HuH-7.5 (cell line): ENCODE results near the gene TSPAN18.

ENCODE experiments used
- DNase-seq: peaks from one replicate; pipeline ENCODE4 v3.0.0; 2011; ENCODE audit warnings: low spot score

Gene TSPAN18

DNA sequence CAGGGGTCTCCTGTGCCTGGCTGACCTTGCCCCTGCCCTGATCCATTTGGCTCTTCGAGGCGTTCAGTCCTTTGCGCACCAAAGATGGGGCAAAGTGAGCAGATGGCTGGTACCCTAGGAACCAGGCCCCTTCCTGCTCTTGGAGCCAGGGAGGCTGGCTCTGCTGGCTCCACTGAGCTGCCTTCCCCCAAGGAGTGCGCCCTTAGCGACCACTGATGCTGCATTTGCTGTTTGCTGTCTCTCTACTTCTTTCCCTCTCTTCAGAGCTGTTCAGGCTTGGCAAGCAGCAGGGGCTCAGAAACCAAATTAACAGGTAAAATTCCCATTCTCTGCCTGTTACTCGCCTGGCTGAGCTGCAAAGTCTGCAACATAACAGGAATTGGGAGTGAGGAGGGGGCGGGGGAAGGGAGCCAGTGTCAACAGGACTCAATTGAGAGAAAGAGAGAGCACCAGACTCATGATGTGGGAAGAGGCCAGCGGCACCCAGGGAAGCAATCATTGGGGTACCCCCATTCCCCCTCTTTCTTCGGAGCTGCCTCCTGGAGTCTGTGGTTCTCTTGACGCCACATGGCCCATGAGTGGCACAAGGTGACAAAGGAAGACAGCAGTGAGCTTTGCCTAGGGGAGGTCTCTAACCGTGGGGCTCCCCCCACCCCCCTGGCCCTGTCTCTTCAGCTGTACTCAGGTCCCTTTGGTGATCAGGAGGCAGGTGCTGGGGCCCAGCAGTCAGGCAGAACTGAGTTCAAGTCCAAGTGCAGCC is 121.6 kb downstream of the TSPAN18 start:
- no peak for DNase-seq

DNA sequence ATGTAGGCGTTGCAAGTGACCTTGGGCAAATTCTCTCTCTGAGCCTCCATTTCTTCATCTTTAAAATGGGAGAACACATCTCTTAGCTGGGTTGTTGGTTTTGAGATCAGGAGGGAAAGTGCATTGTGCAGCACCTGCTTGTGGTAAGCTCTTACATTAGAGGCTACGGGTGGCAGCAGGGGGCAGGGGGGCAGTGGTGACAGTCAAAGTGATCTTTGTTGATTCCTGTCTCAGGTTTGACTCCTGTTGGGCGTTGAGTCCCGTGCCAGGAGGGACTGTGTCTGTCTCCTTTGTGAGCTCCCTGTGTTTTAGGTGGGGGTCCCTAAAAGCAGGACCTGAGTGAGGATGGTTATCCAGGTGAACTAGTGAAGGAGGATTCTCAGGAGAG is 122.2 kb downstream of the TSPAN18 start:
- no peak for DNase-seq

DNA sequence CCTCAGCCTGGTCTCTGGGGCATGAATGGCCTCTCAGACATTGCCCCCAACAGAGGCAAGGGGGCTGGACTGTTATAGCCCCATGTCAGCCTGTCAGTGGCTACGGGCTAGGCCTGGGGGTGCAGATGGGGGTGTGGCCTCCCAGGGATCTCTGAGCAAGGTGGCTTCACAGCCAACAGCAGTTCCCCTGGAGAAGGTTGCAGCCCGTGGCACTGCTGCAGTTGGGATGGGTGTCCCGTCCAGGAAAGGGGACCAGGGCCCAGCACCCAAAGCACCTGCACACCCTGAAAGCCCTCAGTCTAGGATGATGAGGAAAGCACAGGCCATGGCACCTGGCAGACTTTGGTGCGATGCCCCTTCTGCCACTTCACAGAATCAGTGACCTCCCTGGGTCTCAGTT is 122.7 kb downstream of the TSPAN18 start:
- no peak for DNase-seq

DNA sequence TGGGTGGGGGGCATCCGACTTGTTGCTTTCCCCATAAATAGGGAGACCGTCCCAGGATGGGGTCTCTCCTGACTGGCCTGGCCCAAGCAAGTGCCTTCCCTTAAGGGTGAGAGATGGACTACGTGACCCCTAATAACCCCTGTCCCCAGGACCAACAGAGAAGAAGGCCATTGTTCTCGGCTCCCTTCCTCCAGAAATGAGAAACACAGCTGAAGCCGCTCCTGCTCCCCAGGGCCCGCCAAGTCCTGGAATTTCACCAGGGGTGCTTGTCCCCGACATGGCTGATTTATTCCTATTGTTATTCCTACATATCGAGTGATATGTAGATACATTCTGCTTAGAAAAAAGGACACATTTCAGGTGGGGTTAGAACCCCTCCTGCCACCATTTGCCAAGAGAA is 123.2 kb downstream of the TSPAN18 start:
- no peak for DNase-seq

DNA sequence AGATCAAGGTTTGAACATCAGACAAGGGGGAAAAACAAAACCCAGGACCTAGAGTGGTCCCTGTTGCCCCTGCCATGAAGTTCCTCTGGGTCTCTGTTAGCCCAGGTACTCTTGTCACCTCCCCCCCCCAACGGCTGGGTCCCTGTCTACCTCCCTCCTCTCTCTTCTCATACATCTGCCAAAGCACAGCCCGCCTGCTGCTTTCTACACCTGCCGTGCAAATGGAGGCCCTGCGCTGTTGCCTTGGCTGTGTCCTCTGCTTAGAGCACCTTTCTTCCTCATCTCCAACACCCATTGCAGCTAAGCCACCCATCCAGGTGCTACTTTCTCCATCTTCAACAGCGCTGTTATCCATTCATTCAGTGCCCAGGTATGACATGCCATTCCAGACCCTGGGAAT is 124.7 kb downstream of the TSPAN18 start:
- no peak for DNase-seq

DNA sequence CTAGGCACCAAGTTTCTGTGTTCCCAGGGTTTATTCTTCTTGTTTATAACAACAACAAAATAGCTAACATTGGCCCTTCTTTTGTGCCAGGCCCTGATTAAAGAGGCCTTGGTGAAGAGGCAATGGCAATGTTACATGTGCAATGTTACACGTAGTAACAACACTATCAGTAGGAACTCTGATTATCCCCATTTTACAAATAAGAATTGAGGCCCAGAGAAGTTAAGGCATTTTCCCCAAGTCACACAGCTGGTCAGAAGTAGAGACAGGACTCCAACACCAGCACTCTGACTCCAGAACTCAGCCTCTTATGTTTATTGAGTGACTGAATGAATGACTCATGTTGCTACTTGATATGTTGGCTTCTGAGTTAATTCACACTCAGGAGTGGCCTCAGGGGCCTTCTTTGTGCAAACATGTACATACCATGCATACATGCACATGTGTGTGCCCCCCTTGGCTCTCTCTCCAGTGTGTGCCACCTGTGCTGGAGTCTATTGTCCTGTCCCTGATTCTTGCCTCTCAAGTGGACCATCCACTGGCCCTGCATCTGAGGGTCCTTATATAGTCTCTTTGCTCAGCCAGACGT is 125.5 kb downstream of the TSPAN18 start:
- DNase-seq = no peak

DNA sequence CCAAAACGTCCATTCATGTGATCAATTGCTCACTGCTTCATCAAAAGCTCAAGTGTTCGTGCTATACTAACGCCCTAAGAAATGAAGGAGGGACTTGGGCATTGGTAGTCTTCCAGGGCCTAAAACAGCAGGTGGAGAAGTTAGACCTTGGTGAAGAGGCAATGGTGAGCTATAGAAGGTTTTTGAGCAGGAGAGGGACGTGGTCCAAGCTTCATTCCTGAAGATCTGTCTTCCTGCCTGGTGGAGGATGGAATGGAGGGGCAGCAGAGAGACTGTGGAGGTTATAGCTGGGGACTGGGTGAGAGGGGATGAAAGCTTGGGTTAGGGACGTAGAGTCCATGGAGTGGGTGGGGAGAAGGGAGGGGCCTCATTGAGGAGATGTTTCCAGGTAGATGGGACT is 126.2 kb downstream of the TSPAN18 start:
- no peak for DNase-seq

DNA sequence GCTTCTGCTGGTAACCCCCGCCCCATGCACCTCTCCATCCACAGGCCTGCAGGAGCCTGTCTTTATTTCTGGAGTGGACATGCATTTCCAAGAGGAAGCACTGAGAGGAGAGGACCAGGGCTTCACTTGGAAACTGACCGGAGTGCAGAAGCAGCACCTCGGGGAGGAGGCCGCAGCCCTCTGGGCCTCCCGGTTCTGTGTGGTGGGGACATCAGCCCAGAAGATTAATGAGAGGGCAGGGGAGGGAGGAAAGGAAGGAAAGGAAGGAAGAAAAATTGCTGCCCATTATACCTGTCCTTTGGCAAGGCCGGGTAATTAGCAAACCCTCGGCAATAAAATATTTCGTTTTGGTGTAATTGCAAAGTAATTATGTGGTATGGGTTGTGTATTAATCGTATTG is 126.9 kb downstream of the TSPAN18 start:
- no peak for DNase-seq

DNA sequence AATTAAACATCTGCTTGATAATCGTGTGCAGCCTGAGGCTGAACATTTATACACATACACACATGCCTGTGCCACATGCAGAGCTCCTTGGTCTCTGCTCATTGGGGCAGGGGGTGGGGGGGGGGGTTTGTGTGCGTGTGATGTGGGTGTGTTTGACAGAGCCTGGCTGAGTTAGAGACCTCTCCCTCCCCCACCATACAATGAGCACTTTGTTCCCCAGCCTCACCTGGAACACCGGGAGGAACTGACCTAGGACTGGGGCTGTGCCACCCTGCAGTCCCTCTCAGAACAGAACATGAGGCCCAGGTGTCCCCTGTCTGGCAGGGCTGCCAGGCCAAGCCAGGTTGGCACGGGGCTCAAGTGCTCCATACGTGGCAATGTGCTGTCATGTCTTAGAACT is 127.3 kb downstream of the TSPAN18 start:
- DNase-seq = no peak

DNA sequence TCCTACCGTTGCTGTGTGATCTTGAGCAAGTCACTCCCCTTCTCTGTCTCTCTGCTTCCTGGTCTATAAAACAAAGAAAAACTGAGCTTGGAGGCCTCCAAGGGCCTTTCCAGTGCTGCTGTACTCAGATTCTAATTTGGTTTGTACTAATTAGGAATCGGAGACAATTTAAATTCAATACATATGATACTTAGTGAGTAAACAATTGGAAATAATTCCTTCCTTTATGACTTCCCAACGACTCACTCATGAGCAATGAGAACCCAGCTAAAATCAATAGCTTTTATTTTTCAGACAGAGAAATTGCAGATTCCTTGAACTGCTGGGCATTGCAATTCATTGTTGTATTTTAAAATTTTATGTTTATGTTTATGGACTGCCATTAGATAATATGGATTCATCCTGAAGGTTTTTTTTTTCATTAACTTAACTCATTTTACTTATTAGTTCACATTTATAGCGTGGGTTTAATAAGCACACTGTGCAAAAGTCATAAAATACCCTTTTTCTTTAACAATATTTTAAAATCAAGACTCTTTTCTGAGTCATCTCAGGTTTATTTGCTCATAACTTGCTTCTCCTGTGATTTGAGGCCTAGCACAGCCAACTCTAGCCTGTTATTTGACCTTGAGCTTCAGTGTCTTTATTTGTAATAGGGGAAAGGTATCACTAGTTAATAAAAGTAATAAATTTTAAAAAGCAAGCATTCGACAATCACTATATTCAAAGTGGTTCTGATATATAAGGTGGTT is 128.2 kb downstream of the TSPAN18 start:
- DNase-seq = no peak

DNA sequence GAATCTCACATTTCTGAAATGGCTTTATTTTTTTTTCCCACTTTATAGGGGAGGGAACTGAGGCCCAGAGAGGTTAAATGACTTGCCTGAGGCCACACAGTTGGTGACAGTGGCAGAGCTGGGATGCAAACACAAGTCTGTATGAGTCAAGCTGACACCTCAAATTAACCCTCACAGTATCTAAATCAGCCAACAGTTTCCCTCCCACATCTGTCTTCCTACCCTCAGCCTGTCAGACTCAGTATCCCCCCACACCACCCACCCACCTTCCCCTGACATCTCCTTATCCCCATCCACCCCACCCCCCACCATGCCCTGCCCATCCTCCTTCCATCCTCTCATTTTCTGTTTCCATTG is 128.7 kb downstream of the TSPAN18 start:
- DNase-seq = no peak

DNA sequence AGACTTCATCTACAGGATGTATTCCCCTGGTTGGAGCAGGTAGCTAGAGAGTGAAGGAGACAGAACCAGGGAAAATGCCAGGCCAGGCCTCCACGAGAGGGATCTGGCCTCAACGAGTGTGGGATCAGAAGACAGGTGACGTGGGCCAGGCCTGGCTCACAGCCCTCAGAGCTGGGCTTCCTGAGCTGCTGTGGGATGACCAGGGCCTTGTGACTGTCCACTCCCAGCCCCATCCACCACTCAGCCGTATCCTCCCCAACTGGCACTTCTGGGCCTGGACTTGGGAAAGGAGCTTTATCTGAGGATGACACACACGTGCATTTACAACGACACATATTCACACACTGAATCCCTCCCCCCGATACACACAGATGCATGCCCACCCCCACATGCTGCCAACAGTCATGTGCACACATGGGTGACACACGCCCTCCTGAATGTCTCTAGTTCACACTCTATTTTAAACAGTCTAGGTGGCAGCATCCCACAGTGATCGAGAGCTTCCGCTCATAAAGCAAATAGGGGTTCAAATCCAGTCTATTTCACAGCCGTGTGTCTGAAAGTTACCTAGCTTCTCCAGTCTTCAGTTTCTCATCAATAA is 130.8 kb downstream of the TSPAN18 start:
- DNase-seq = no peak

DNA sequence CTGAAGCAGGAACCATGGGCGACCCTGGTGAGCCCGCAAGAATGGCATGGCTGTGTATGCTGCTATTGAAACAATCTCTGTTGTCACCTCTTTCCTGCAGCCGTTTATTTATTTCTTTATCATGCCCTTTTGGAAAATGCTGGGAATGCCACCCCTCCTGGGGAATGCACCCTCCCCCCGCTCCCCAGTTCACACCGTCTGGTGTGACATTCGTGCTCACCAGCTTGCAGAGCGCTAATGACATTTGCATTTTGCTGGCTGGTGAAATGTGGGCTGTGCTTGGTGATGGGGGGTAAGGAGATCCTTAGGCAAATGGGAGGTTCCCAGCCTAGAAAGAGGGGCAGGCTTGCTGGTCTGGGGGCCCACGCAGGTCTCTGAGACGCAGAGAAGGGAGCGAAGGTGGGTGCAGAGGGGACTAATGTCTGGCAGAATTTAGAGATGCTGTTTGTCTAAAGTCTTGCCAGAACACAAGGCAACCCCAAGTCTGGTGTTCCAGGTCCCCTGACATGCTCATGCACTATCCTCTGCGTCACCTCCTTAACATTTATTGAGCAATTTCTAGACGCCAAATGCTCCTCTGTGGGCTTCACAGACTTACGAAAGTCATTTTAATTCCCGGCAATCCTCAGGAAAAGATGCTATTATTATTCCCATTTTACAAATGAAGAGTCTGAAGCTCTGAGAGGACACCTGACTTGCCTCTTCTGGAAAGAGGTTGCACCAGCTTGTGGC is 132.2 kb downstream of the TSPAN18 start:
- DNase-seq = no peak

DNA sequence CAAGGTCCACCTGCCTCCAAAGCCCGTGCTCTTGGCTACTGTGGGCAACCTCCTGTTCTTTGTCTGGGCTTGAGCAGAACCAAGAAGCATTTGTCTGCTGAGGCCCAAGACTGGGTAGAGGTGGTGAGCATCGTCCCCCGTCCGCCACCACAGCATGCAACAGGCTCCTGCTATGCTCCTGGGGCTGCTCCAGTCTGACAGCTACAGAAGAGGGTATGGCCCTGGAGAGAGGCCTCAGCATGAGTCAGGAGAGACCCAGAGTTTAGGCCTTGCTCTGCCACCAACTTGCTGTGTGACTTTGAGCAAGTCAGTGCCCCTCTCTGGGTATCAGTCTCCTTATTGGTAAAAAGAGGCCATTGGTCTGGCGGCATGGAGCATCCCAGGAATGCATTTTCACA is 132.8 kb downstream of the TSPAN18 start:
- no peak for DNase-seq

DNA sequence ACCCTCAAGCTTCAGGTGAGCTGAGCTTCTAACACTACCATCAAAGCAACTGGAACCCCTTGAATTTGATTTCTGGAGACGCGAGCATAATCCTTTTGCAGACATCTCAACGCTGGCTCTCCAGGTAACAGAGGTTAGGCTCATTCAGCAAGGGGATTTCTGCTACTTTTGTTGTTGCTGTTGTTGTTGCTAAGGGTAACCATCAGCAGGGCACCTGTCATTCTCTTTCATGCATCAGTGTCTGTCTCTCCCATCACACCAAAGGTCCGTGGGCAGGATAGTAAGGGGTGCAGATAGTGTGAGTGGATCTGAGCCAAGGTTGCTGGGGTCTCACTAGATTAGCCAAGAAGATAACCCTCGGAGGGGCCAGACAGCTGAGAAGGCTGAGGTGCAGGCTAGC is 133.6 kb downstream of the TSPAN18 start:
- no peak for DNase-seq

DNA sequence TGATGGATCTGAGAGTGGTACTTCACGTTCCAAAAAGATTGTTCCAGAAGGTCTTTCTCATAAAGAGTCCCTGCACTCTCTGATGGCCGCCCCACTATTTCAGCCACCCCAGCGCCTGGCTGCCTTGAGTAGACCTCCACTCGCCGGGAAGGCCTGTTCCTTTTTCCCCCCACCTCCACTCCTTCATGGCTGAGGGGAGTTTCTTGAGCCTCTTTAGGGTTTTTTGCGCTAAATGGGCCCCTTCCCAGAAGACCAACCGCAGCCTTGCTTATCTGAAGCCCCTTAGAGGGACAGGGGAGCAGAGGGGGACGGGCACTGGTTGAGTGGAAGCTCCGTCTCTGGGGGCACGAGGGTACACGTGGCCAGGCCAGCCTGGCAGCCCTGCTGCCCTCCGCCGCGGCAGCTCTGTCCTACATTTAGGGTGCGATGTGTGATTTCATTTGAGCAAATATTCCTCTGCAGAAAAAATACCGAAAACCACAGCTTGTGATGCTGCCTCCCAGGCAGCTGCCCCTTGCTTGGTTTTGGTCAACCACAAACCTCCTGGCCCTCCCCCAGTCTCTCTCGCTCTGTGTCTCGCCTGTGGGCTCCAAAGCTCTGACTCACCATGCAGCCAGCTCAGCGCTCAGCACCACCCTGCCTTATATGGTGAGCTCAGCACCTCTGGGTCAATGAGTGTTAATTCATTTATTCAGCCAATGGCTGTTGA is 135.2 kb downstream of the TSPAN18 start:
- peak; percentile 33 for DNase-seq

DNA sequence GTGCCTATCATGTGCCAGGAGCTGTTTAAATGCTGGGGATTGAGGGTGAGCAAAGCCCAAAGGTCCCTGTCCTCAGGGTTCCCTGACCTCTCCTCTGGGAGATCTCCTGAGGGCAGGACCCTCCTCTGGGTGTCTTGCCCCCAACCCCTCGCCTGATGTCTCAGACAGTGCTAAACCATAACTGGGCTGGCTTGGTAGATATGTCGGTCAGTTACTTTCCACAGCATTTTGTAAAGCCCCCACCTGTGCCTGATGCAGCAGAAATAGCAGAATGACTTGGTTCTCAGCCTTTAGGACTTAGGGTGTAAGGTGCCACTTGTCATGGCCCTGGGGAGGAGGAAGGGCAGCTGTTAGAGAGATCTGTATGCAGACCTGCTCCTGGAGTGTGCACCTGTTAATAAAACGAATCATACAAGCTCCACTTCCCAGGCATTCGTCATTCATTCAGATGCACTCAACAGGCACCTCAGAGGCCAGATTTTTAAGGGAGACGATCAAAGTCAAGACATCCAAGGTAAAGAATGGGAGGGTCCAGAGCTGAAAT is 135.9 kb downstream of the TSPAN18 start:
- DNase-seq = no peak

DNA sequence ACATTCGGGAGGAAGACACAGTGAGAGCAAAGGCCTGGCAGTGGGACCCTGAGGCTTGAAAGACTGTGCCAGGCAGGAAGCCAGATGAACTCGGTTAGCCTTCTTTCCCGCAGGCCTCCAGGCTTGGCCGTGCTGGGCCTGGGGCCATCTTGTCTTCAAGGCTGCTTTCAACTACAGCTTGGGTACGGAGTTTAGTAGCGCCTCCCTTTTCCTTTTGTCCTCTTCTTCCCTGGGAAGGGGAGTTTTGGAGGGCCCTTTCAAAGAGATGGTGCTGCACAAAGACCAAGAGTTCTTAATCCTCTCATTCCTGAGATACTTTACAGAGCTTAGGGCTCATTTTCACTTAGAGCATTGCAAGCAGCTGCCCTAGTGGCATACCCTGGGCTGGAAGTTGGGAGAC is 136.5 kb downstream of the TSPAN18 start:
- DNase-seq = no peak

DNA sequence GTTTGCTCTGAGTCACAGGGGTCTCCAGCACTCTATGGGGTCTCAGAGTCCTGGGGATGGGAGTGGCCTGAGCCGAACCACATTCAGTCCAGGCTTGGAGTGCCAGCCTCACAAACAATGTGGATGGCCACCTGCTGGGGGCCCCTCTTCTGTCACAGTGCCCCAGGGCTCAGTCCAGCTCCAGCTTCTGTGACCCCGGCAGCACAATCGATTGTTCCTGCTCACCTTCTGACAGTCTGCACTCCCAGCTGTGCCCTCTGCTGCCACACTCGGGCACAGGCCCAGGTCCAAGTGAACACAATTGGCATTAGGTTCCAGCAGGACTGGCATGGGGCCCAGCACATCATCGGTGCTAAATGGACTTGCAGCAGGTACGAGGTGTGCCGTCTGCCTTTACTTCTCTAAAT is 139.1 kb downstream of the TSPAN18 start:
- no peak for DNase-seq

DNA sequence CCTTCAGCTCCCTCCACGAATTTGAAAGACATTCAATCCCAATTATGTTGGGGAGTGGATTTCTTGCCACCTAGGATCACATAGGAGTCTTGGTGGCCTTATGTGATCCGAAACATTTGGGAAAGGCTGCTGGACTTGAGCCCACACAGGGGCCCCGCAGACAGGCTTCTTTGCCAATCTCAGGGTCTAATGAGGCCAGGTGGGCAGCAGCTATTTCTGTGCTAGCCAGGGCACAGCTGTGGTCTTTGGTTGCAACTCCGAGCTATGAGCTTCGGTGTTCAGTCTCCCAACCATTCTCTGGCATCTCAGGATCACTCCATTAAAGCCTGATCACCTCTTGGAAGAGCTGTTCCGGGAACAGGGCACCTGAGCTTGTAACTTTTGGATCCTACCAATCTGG is 139.5 kb downstream of the TSPAN18 start:
- no peak for DNase-seq

DNA sequence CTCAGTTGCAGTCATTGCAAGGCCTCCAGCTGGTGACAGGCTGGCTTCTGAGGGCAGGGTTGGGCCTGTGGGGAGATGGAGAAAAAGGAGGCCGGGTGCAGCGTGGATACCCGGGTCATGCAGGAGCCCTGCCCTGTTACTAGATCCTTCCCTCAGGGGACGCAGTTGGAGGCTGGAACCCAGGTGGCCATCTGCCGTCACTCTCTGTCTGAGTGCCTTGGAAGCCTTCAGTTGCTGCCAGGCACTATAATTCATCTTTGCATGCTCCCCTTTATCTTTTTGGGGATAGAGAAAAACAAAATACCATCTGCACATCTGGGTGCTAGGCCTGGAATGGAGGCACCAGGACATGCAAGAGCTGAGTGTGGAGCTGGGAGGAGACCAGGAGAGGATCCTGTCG is 141.3 kb downstream of the TSPAN18 start:
- DNase-seq = no peak
